SH-SY5Y (cell line): ENCODE results near the gene SECTM1.

Source experiments
- GATA2 ChIP-seq: IDR thresholded peaks from 2 replicates; pipeline ENCODE4 v1.6.1; 2011; ENCODE audit warnings: mild to moderate bottlenecking, low read depth, low read length
- GATA3 ChIP-seq: IDR thresholded peaks from 2 replicates; pipeline ENCODE4 v1.6.1; 2011; ENCODE audit warnings: low read depth, mild to moderate bottlenecking, low read length, moderate library complexity

DNA sequence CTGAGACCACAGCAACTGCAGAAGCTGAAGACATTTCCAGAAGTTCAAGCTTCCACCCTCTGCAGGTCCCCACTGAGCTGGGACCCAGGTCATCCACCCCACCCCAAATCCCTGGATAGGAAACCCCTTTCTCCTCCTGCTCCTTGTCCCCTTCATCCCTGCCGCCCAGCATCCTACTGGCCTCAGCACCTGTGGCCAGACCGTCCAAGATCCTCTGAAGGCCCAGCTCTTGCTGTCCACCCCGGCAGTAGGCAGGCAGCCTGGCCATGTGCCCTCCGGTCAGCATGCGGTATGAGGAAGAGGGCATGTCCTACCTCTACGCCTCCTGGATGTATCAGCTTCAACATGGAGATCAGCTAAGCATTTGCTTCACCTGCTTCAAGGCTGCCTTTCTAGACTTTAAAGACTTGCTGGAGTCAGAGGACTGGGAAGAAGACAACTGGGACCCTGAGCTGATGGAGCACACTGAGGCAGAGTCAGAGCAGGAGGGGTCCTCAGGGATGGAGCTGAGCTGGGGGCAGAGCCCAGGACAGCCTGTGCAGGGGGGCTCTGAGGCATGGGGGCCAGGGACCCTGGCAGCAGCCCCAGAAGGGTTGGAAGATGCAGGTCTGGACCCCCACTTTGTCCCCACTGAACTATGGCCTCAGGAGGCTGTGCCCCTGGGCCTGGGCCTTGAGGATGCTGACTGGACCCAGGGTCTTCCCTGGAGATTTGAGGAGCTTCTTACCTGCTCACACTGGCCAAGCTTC lies 28.5 kb upstream of the SECTM1 start:
- TF ChIP-seq GATA2 (no peak), GATA3 (no peak)
